ENCODE measurements around the gene CDC42EP2. TPM values are rescaled to one million over a fixed set of nuclear protein-coding genes. Genes with fewer than 3 reads are reported as not detected.

The CDC42EP2 gene
- total and polyA plus RNA-seq, 2 of the 13 experiments (the other 11 are each of a cell fraction or from before 2014, with no cell fraction given), result 2.3 to 7.1 TPM

DNA sequence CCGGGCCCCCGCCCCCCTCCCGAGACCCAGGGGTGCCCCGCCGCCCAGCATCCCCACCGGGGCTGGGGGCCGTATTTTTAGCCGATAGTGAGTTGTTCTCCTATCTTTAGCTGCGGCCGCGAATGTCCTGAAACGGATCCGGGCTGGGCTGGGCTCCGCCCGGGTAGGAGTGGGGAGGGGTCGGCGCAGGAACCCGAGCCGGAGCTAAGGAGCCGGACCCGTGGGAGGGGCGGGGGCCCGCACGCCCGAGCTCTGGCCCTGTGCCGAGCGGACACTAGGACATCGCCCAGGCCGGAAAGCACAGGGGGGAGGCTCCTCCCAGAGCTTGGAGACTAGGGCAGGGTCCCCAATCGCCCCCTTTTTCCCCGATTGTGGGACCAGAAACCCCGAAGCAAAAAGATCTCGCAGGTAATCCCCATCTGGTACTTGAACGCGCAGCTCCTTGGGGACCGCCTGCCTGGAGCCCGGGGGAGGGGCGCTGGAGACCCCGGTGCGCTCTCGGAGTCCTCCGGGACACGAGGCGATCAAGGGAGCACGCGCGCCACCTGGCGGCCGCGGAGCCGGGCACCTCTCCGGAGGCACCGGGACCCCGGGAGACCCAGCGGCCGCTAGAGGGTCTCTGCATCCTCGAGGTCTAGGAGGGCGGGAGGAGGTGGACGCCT lies 669 bp downstream of the CDC42EP2 start (continued):
- TF ChIP-seq, protein P1, sequence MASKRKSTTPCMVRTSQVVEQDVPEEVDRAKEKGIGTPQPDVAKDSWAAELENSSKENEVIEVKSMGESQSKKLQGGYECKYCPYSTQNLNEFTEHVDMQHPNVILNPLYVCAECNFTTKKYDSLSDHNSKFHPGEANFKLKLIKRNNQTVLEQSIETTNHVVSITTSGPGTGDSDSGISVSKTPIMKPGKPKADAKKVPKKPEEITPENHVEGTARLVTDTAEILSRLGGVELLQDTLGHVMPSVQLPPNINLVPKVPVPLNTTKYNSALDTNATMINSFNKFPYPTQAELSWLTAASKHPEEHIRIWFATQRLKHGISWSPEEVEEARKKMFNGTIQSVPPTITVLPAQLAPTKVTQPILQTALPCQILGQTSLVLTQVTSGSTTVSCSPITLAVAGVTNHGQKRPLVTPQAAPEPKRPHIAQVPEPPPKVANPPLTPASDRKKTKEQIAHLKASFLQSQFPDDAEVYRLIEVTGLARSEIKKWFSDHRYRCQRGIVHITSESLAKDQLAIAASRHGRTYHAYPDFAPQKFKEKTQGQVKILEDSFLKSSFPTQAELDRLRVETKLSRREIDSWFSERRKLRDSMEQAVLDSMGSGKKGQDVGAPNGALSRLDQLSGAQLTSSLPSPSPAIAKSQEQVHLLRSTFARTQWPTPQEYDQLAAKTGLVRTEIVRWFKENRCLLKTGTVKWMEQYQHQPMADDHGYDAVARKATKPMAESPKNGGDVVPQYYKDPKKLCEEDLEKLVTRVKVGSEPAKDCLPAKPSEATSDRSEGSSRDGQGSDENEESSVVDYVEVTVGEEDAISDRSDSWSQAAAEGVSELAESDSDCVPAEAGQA (IDR thresholded peaks at IDR 0.05; ENCODE audit: low read depth), result no peak
- TF ChIP-seq, protein P1 (CRISPR knock-in tag; IDR thresholded peaks at IDR 0.05; ENCODE audit: borderline replicate concordance), result no peak
- TF ChIP-seq RARA (CRISPR knock-in tag; IDR thresholded peaks at IDR 0.05) (no peak), CHD4 (IDR thresholded peaks at IDR 0.05; ENCODE audit: borderline replicate concordance, low read length) (no peak), ZNF543 (CRISPR knock-in tag; IDR thresholded peaks at IDR 0.05) (no peak; the same call in 1 of the 2 replicates), NCOA2 (CRISPR knock-in tag; IDR thresholded peaks at IDR 0.05) (peak; percentile 51; the same call in 1 of the 2 replicates), ZNF562 (CRISPR knock-in tag; IDR thresholded peaks at IDR 0.05; ENCODE audit: borderline replicate concordance) (no peak), PTBP1 (IDR thresholded peaks at IDR 0.05; ENCODE audit: low read depth, low read length, poor library complexity, severe bottlenecking) (no peak), KLF12 (CRISPR knock-in tag; IDR thresholded peaks at IDR 0.05; ENCODE audit: borderline replicate concordance) (no peak), TRIM24 (CRISPR knock-in tag; IDR thresholded peaks at IDR 0.05) (no peak), ZNF605 (CRISPR knock-in tag; IDR thresholded peaks at IDR 0.05) (no peak), SAFB2 (CRISPR knock-in tag; IDR thresholded peaks at IDR 0.05; ENCODE audit: borderline replicate concordance, low read depth) (no peak), ZNF326 (CRISPR knock-in tag; IDR thresholded peaks at IDR 0.05; ENCODE audit: borderline replicate concordance) (no peak), MED8 (CRISPR knock-in tag; IDR thresholded peaks at IDR 0.05; ENCODE audit: insufficient replicate concordance) (no peak), EP300 (IDR thresholded peaks at IDR 0.05; ENCODE audit: low read depth in 2 of 2, low read length in 2 of 2) (no peak), EP300 (CRISPR knock-in tag; IDR thresholded peaks at IDR 0.05; ENCODE audit: borderline replicate concordance) (no peak)
- TF ChIP-seq, protein P2, sequence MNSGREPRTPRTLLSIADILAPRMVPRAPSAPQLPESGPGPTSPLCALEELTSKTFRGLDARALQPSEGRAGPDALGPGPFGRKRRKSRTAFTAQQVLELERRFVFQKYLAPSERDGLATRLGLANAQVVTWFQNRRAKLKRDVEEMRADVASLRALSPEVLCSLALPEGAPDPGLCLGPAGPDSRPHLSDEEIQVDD (CRISPR knock-in tag; IDR thresholded peaks at IDR 0.05; ENCODE audit: borderline replicate concordance), result no peak
- TF ChIP-seq, protein P3, sequence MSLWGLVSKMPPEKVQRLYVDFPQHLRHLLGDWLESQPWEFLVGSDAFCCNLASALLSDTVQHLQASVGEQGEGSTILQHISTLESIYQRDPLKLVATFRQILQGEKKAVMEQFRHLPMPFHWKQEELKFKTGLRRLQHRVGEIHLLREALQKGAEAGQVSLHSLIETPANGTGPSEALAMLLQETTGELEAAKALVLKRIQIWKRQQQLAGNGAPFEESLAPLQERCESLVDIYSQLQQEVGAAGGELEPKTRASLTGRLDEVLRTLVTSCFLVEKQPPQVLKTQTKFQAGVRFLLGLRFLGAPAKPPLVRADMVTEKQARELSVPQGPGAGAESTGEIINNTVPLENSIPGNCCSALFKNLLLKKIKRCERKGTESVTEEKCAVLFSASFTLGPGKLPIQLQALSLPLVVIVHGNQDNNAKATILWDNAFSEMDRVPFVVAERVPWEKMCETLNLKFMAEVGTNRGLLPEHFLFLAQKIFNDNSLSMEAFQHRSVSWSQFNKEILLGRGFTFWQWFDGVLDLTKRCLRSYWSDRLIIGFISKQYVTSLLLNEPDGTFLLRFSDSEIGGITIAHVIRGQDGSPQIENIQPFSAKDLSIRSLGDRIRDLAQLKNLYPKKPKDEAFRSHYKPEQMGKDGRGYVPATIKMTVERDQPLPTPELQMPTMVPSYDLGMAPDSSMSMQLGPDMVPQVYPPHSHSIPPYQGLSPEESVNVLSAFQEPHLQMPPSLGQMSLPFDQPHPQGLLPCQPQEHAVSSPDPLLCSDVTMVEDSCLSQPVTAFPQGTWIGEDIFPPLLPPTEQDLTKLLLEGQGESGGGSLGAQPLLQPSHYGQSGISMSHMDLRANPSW (CRISPR knock-in tag; IDR thresholded peaks at IDR 0.05; ENCODE audit: borderline replicate concordance), result no peak
